ENCODE data around the gene IGF2R. TPM values are rescaled to one million over a fixed set of nuclear protein-coding genes. Genes with fewer than 3 reads are reported as not detected.

The IGF2R gene
- total RNA-seq, 2 experiments from 2014 or later, result 19.3 to 37.6 TPM

DNA sequence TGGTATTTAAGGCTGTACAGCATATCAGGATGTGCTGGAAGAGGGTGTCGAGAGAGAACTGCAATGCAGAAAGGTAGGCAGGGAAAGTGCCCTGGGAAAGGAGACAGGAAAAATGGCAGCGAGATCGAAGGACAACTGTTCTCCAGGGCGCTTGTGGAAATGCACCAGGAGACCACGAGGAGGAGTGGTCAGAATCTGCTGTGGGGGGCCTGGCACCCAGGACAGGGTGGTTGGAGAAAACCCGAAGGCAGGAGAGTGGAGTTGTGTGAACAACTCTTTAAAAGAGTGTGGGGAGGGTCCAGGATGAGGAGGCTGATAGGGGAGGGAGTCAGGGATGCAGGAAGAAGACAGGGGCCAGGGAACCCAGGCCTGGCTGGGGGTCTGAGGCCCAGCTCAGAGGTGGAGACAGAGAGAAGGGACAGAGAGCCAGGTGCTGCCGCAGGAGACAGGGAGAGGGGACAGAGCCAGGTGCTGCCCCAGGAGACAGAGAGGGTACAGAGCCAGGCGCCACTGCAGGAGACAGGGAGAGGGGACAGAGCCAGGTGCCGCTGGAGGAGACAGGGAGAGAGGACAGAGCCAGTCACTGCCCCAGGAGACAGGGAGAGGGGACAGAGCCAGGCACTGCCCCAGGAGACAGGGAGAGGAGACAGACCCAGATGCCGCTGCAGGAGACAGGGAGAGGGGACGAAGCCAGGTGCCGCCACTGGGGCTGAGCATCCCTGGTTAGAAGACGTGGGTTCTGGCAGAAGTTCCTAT, 162.0 kb downstream of the IGF2R start:
- H3K4me3 ChIP-seq (ENCODE audit: low read depth, low read length, poor library complexity, severe bottlenecking), result no peak overlapping the region
- H4K20me1 ChIP-seq (ENCODE audit: insufficient read depth, low read length), result no peaks in the 10 kb centered on the region
- H3K4me2 ChIP-seq (ENCODE audit: low read length), result no peak overlapping the region
- ChIA-PET CTCF (ENCODE audit: unreplicated experiment) (no interaction called here), POLR2A (no interaction called here)
- no peaks in the 10 kb centered on the region for H3K36me3 ChIP-seq (ENCODE audit: insufficient read depth, low read length)
- no peak for DNase-seq (ENCODE audit: low spot score)
- H3K79me2 ChIP-seq (ENCODE audit: insufficient read depth, low read depth, low read length), result no peaks in the 10 kb centered on the region
- no peaks in the 10 kb centered on the region for H3K4me1 ChIP-seq (ENCODE audit: insufficient read depth, low read length, poor library complexity, severe bottlenecking)
- H3K27ac ChIP-seq (ENCODE audit: low read depth, low read length, poor library complexity, severe bottlenecking), result no peak overlapping the region
- no peak overlapping the region for H2AFZ ChIP-seq (ENCODE audit: low read length)
- BruUV-seq (replicated peaks), result no TSS peak
- TF ChIP-seq EZH2phosphoT487 (IDR thresholded peaks at IDR 0.05; ENCODE audit: borderline replicate concordance, low read depth, low read length) (no peak), CTCF (conservative IDR thresholded peaks at IDR 0.05; ENCODE audit: low read length) (no peak)
- H3K9me2 ChIP-seq (ENCODE audit: insufficient read depth, low read length), result no peaks in the 10 kb centered on the region
- intact Hi-C loops (cut with micrococcal nuclease; ENCODE audit: unreplicated experiment), result no loop called here
- H3K9me3 ChIP-seq (ENCODE audit: low read length), result no peaks in the 10 kb centered on the region

DNA sequence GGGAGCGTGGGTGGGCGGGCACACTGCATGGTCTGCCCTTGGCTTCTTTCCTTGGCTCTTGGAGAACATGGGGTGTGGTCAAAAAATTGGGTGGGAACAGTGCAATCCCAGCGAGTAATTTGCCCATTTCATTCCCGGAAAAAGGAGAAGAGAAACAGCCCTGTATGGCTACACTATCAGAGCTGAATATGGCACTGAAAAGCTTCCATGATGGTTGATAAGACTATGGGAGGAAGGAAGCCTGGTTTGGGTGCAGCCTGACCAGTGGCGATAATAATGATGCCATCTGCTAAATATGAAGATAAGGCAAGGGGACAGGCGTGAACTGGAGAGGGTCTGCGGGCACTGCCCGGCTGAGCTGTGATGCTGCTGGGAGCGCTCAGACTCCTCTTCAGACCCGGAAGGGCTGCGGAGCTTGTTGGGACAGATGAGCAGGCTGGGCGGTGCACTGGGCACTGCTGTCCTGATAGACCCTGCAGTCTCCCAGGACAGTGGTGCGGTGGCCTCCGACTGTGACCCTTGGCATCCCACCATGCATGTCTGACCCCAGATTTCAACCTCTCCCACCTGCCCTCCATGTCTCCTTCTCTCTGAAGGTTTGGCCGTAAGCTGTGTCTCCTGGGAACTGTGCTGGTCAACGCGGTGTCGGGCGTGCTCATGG, 162.9 kb downstream of the IGF2R start:
- no peaks in the 10 kb centered on the region for H3K79me2 ChIP-seq (ENCODE audit: insufficient read depth, low read depth, low read length)
- no peaks in the 10 kb centered on the region for H3K9me2 ChIP-seq (ENCODE audit: insufficient read depth, low read length)
- DNase-seq (ENCODE audit: low spot score), result no peak
- no peak overlapping the region for H3K27ac ChIP-seq (ENCODE audit: low read depth, low read length, poor library complexity, severe bottlenecking)
- BruUV-seq (replicated peaks), result no TSS peak
- no peak overlapping the region for H3K4me3 ChIP-seq (ENCODE audit: low read depth, low read length, poor library complexity, severe bottlenecking)
- H3K36me3 ChIP-seq (ENCODE audit: insufficient read depth, low read length), result no peaks in the 10 kb centered on the region
- CTCF ChIA-PET (ENCODE audit: unreplicated experiment), result interaction anchor here (0.5 kb wide), 1 partner anchor 8 kb away, joined by 3 read pairs; no protein-coding TSS in a partner anchor
- no peaks in the 10 kb centered on the region for H4K20me1 ChIP-seq (ENCODE audit: insufficient read depth, low read length)
- no peaks in the 10 kb centered on the region for H3K9me3 ChIP-seq (ENCODE audit: low read length)
- H2AFZ ChIP-seq (ENCODE audit: low read length), result no peak overlapping the region
- H3K4me1 ChIP-seq (ENCODE audit: insufficient read depth, low read length, poor library complexity, severe bottlenecking), result no peaks in the 10 kb centered on the region
- no peak overlapping the region for H3K4me2 ChIP-seq (ENCODE audit: low read length)
- no peak for TF ChIP-seq CTCF (conservative IDR thresholded peaks at IDR 0.05; ENCODE audit: low read length)
- TF ChIP-seq EZH2phosphoT487 (IDR thresholded peaks at IDR 0.05; ENCODE audit: borderline replicate concordance, low read depth, low read length), result no peak
- intact Hi-C loops (cut with micrococcal nuclease; ENCODE audit: unreplicated experiment), result no loop called here
- POLR2A ChIA-PET, result no interaction called here

DNA sequence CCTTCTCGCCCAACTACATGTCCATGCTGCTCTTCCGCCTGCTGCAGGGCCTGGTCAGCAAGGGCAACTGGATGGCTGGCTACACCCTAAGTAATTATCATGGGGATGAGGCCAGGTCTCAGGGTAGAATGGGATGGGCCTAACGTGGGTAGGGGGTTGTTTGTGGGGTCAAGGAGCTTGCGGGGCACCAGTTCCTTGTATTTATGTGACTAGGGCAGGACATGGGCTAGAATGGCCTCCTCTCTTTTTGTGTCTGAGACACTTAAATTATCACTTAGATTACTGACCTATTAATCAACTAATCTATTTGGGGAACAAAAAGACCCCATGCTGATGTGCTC, 163.4 kb downstream of the IGF2R start:
- BruUV-seq (replicated peaks), result no TSS peak

More for the DNA sequence above, 163.4 kb downstream of the IGF2R start:
- intact Hi-C loops (cut with micrococcal nuclease; ENCODE audit: unreplicated experiment), result no loop called here
- Histone ChIP-seq H3K4me1 (ENCODE audit: insufficient read depth, low read length, poor library complexity, severe bottlenecking) (no peaks in the 10 kb centered on the region), H3K36me3 (ENCODE audit: insufficient read depth, low read length) (no peaks in the 10 kb centered on the region), H3K9me3 (ENCODE audit: low read length) (no peaks in the 10 kb centered on the region), H3K79me2 (ENCODE audit: insufficient read depth, low read depth, low read length) (no peaks in the 10 kb centered on the region), H3K27ac (ENCODE audit: low read depth, low read length, poor library complexity, severe bottlenecking) (no peak overlapping the region), H3K9me2 (ENCODE audit: insufficient read depth, low read length) (no peaks in the 10 kb centered on the region), H2AFZ (ENCODE audit: low read length) (no peak overlapping the region), H3K4me2 (ENCODE audit: low read length) (no peak overlapping the region), H3K4me3 (ENCODE audit: low read depth, low read length, poor library complexity, severe bottlenecking) (no peak overlapping the region), H4K20me1 (ENCODE audit: insufficient read depth, low read length) (no peaks in the 10 kb centered on the region)
- TF ChIP-seq CTCF (conservative IDR thresholded peaks at IDR 0.05; ENCODE audit: low read length) (no peak), EZH2phosphoT487 (IDR thresholded peaks at IDR 0.05; ENCODE audit: borderline replicate concordance, low read depth, low read length) (no peak)
- ChIA-PET POLR2A (no interaction called here), CTCF (ENCODE audit: unreplicated experiment) (no interaction called here)
- no peak for DNase-seq (ENCODE audit: low spot score)
